ENCODE measurements around the gene ABCA2.
"Not testable (repeated sequence)": the region's sequence is repeated elsewhere in the genome, so short reads cannot be mapped to it uniquely, and the experiment has no call there.

ABCA2 gene

GRCh38 chr9:137046088-137046787 lies 18.2 kb upstream of the ABCA2 start, which contains the start of gene NPDC1:
Gene NPDC1 (minus strand): TSS chr9:137046177. CDS start chr9:137045989, 188 bp downstream.
- DNase-seq: no peak

GRCh38 chr9:137045294-137046087 lies 17.5 kb upstream of the ABCA2 start:
- no peak for DNase-seq

- DNase-seq: no peak
Observed at GRCh38 chr9:137044502-137045177, 16.6 kb upstream of the ABCA2 start.

- DNase-seq: no peak
Observed at GRCh38 chr9:137044037-137044436, 16.0 kb upstream of the ABCA2 start.

- DNase-seq: no peak
Observed at GRCh38 chr9:137042751-137043727, 15.0 kb upstream of the ABCA2 start.

GRCh38 chr9:137041124-137041523 lies 13.1 kb upstream of the ABCA2 start:
- DNase-seq: no peak

- DNase-seq: no peak
Observed at GRCh38 chr9:137040568-137040967, 12.5 kb upstream of the ABCA2 start.

- DNase-seq: no peak
Observed at GRCh38 chr9:137039611-137040366, 11.8 kb upstream of the ABCA2 start.

- no peak for DNase-seq
Observed at GRCh38 chr9:137038916-137039315, 10.9 kb upstream of the ABCA2 start.

GRCh38 chr9:137037483-137037882 lies 9.4 kb upstream of the ABCA2 start:
- no peak for DNase-seq

GRCh38 chr9:137037035-137037434 lies 9.0 kb upstream of the ABCA2 start:
- DNase-seq: no peak

- DNase-seq: no peak
Observed at GRCh38 chr9:137035937-137036336, 7.9 kb upstream of the ABCA2 start.

GRCh38 chr9:137035507-137035834 lies 7.4 kb upstream of the ABCA2 start:
- DNase-seq: no peak

- no peak for DNase-seq
Observed at GRCh38 chr9:137034709-137035506, 6.9 kb upstream of the ABCA2 start.

GRCh38 chr9:137034039-137034708 lies 6.1 kb upstream of the ABCA2 start:
- DNase-seq: no peak

GRCh38 chr9:137033481-137033880 lies 5.4 kb upstream of the ABCA2 start:
- DNase-seq: not testable (repeated sequence)

GRCh38 chr9:137032858-137033257 lies 4.8 kb upstream of the ABCA2 start:
- DNase-seq: no peak

- DNase-seq: no peak
Observed at GRCh38 chr9:137031904-137032640, 4.0 kb upstream of the ABCA2 start, which contains the start of gene FUT7. Gene FUT7 (minus strand): TSS chr9:137032088. CDS start chr9:137031991, 97 bp downstream.

Data from NCI-H187 treated with DMSO at 0.1 percent for 48 hours (cell line).